NCI-H2196 (cell line): Measurements from ENCODE around the gene IL16.

Experiments
- DNase-seq: peaks from one replicate; lab custom pipeline; 2025; ENCODE audit not compliant: unreplicated experiment; lab: John Stamatoyannopoulos, UW

The IL16 gene

DNA sequence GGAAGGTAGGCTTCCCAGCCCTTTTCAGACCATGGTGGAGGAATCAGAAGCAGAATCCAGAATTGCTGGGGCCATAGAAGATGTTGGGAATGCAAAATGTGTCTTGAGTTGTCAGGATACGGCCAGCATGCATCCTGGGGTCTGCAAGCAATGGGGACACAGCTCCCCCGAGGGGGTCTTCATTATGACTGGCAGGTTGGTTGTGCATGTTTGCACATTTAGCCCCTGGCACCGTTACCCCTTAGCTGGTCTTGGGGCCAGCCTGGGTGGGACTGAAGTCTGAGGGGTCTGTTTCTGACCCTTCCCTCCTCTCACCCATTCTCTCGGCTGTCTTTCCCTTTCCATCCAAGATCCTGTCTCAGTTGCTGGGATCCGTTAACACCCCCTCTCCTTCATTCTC, 76.5 kb downstream of the IL16 start:
- no peak for DNase-seq

DNA sequence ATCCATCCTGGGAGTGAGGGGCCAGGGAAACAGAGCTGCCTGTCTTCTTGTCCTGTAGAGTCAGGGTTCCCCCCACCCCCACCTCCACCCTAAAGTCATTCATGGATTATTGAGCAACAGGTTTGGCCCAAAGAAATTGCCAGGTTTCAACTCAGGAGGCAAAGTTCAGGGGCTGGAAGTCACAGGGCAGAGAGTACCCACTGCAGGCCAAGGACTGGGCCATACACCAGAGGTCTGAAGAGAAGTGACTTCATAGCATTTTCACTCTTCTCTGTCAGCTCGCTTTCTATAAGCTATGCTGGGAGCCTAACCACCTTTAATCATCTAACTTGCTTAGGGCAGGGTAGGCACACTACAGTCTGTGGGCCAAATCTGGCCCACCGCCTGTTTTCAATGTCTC, 77.2 kb downstream of the IL16 start:
- no peak for DNase-seq

DNA sequence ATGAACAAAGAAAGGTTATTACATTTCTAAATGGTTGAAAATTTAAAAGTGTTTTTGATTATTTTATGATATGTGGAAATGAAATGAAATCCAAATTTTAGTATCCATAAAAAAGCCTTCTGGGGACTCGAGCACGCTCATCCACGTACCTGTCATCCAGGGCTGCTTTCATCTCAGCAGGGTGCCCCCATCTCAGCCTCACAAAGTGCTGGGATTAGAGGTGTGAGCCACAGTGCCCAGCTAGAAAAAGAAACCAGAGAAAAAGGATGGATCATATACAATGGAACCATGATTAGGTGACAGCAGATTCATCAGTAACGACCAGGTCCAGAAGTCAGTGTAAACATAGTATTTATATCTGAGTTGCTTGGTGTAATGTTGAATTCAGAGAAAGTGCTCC, 77.6 kb downstream of the IL16 start:
- no peak for DNase-seq

DNA sequence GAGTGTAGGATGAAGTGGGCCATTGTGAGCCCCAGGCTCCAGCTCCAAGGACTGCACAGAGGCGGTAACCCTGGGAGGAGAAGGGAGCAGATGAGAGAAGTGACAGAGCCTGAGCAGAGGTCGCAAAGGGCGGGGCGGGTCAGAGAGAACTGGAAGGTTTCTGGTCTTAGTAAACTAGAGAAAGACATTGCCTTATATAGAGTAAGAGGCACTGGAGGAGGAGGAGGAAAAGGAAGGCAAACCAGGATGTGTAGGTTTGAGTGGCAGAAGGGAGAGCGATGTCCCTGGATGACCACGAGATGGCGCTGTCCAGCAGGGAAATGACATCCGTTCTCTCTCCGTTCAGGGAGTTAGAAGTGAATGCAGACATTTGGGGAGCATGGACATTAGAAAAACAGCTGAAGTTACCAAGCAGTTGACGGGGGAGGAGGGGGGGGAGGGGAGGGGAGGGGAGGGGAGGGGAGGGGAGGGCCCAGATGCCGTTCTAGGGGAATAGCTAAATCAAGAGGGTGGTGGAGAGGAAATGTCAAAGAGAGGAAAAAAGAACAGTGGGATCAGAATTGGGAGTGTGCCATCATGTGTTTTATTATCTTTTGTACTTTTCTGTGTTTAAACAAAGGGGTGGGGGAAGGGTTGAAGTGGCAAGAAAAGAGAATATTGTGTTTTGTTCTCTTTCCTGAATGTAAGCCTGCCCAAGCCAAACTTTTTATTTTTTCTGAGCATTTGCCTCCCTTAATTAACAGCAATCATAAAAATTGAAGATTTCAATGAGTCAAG, 78.4 kb downstream of the IL16 start:
- DNase-seq: peak; percentile 65

- no peak for DNase-seq
Measured at GRCh38 chr15:81275711-81276392, 79.2 kb downstream of the IL16 start.

GRCh38 chr15:81276967-81277366, 80.3 kb downstream of the IL16 start:
- no peak for DNase-seq

- no peak for DNase-seq
Measured at GRCh38 chr15:81277851-81278250, 81.2 kb downstream of the IL16 start.

- no peak for DNase-seq
Measured at GRCh38 chr15:81278306-81279029, 81.8 kb downstream of the IL16 start.

- DNase-seq: no peak
Measured at GRCh38 chr15:81279621-81280485, 83.2 kb downstream of the IL16 start.

- DNase-seq: no peak
Measured at GRCh38 chr15:81280696-81281455, 84.2 kb downstream of the IL16 start.

DNA sequence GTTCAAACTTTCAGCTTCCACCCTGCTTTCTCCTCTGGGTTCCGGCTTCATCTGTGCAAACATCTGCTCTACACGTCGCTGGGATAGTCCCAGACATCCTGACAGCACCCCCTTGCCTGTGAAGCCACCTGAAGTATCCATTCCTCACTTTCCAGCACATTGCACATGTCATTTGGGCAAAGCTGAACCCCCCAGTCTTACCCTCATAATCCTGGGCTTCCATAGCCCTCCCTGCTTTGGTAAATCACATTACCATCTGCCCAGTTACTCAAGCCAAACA, 84.7 kb downstream of the IL16 start:
- DNase-seq: no peak

GRCh38 chr15:81281766-81282605, 85.3 kb downstream of the IL16 start:
- no peak for DNase-seq

DNA sequence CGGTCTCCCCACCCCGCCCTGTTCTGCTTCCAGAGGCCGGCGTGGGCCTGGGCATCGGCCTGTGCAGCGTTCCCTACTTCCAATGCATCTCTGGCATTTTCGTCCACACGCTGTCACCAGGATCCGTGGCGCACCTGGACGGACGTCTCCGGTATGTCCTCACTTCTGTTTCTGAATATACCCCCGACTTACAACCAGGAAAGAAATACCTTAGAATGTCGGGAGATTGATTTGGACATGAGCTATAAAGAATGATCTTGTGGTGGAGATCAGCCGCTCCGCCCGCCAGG, 85.9 kb downstream of the IL16 start:
- DNase-seq: no peak

DNA sequence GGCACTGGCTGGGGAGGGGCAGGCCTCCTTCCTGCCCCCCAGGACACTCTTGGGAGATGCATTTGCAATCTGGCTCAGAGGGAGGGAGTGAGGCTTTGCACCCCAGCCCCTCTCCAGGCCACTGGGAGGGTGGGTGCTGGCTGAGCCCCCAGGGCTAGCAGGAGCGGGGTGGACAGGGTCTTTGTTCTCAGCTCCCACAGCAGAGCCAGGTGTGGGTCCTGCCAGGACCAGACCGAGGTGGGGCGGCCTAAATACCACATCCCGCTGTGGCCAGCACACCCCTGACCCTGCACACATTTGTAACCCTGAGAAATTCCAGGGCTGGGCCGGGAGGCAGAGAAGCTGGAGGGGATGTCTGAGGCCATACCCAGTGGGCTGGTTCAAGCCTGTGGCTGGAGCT, 86.2 kb downstream of the IL16 start:
- DNase-seq: no peak

- DNase-seq: no peak
Measured at GRCh38 chr15:81284256-81285031, 87.8 kb downstream of the IL16 start.

- DNase-seq: no peak
Measured at GRCh38 chr15:81285461-81285860, 88.8 kb downstream of the IL16 start.

DNA sequence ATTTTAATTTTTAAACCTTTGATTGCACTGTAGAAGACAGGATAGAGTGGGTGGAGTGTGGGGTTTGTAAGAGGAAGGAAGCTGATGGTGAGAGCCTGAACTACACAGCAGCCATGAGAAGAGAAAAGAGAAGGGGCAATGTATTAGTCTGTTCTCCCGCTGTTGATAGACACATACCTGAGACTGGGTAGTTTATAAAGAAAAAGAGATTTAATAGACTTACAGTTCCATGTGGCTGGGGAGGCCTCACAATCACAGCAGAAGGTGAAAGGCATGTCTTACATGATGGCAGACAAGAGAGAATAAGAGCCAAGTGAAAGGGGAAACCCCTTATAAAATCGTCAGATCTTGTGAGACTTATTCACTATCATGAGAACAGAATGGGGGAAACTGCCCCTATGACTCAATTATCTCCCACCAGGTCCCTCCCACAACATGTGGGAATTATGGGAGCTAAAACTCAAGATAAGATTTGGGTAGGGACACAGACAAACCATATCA, 90.0 kb downstream of the IL16 start:
- no peak for DNase-seq

- no peak for DNase-seq
Measured at GRCh38 chr15:81288040-81288439, 91.4 kb downstream of the IL16 start.

GRCh38 chr15:81288616-81289015, 91.9 kb downstream of the IL16 start:
- no peak for DNase-seq
